ENCODE results near the gene ZNF860.
"Not testable (repeated sequence)": the region's sequence is repeated elsewhere in the genome, so short reads cannot be mapped to it uniquely, and the experiment has no call there.

The ZNF860 gene

DNA sequence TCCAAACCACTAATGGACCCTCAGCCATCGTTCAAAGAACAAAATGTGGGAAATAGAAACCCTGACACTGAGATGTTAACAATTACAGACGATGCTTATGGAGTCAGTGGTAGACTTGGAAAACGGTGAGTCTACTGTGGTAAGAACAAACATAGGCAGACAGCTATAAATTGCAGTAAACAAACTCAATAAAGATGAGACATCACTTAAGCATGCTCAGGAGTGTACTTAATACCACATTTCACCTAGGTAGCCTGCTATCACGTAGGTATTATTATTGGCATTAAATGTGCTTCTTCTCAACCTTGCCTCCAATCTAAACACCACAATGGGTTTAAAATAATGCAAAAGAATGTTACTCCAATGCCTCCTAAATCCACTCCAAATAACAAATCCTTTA lies 3.0 kb upstream of the ZNF860 start:
- Histone ChIP-seq H3K4me2 (no peak overlapping the region), H3K4me1 (peaks cover 8 to 14% (median 9%) of the 10 kb centered on the region in 10 experiments; a peak in 16 of 20 replicates), H3K36me3 (no peaks in the 10 kb centered on the region), H3K9ac (no peak overlapping the region), H3K27ac (no peak overlapping the region), H4K20me1 (peaks cover 0 to 4% (median 0%) of the 10 kb centered on the region in 11 experiments; a peak in 1 of 22 replicates), H3K4me3 (no peak overlapping the region), H3K9me3 (replicated peaks in 1 of 11) (no peaks in the 10 kb centered on the region), H3K27me3 (peaks cover 36 to 58% (median 49%) of the 10 kb centered on the region in 11 experiments)
- no peak for TF ChIP-seq Cebpa-rat (IDR thresholded peaks at IDR 0.05)

- no peak overlapping the region for H3K4me3 ChIP-seq
- H3K27ac ChIP-seq, result no peak overlapping the region
- H3K36me3 ChIP-seq, result no peaks in the 10 kb centered on the region
- no peak overlapping the region for H3K9ac ChIP-seq
- peaks cover 8 to 14% (median 9%) of the 10 kb centered on the region in 10 experiments; a peak in 16 of 20 replicates for H3K4me1 ChIP-seq
- peaks cover 0 to 4% (median 0%) of the 10 kb centered on the region in 11 experiments; a peak in 1 of 22 replicates for H4K20me1 ChIP-seq
- peaks cover 36 to 58% (median 49%) of the 10 kb centered on the region in 11 experiments for H3K27me3 ChIP-seq
- H3K4me2 ChIP-seq, result no peak overlapping the region
- H3K9me3 ChIP-seq (replicated peaks in 1 of 11), result no peaks in the 10 kb centered on the region
- TF ChIP-seq Cebpa-rat (IDR thresholded peaks at IDR 0.05), result no peak
These were observed 2.4 kb upstream of the ZNF860 start for GRCh38 chr3:31979001-31979697.

DNA sequence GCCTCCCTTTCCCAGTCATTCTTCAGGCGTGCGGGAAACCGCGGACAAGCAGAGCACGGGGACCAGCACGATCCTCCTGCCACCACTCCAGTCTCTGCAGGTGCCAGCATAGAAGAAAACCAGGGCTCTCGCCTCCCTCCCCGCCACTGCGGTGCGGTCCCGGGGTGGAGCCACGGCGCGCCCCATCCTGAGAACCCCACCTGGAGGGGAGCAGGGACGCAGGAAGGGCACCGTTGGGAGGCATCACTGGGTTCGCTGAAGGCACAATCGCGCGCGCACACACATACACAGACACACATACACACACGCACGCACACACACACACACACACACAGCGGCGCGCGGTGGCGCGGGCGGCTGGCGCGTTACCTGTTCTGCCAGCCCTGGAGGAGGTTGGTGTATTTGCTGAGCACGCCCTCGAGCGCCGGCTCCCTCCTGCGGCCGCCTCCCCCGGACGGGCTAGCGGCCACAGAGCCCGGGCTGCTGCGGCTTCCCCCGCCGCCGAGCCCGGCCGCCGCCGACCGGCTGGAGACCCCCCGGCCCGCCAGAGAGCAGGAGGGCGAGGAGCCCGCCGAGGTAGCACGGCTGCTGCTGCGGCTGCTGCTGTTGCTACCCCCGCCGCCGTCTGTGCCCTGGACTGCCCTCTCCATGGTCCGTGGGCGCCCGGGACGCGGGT lies 882 bp upstream of the ZNF860 start:
- no peaks in the 10 kb centered on the region for H3K9me3 ChIP-seq (replicated peaks in 1 of 11)
- peak overlapping the region; percentile 97 to 100 (median 99) for H3K4me2 ChIP-seq
- peaks cover 0 to 4% (median 0%) of the 10 kb centered on the region in 11 experiments; a peak in 1 of 22 replicates for H4K20me1 ChIP-seq
- H3K4me3 ChIP-seq, result peak overlapping the region; percentile 65 to 81 (median 74)
- TF ChIP-seq Cebpa-rat (IDR thresholded peaks at IDR 0.05), result no peak
- H3K9ac ChIP-seq, result peak overlapping the region; percentile 48 to 78 (median 70)
- peak overlapping the region in 5 of 11 experiments; percentile 17 to 38 (median 33); a peak in 8 of 22 replicates for H3K27ac ChIP-seq
- no peaks in the 10 kb centered on the region for H3K36me3 ChIP-seq
- H3K4me1 ChIP-seq, result peaks cover 9 to 19% (median 13%) of the 10 kb centered on the region in 10 experiments; a peak in 18 of 20 replicates
- peaks cover 36 to 58% (median 49%) of the 10 kb centered on the region in 11 experiments for H3K27me3 ChIP-seq

- H3K27ac ChIP-seq, result no peak overlapping the region
- peaks cover 9 to 21% (median 16%) of the 10 kb centered on the region in 11 experiments; a peak in 21 of 22 replicates for H3K9me3 ChIP-seq (replicated peaks in 1 of 11)
- H3K27me3 ChIP-seq, result peaks cover 25 to 40% (median 37%) of the 10 kb centered on the region in 11 experiments
- no peaks in the 10 kb centered on the region for H3K36me3 ChIP-seq
- H4K20me1 ChIP-seq, result peaks cover 0 to 4% (median 0%) of the 10 kb centered on the region in 11 experiments; a peak in 1 of 22 replicates
- peaks cover 9 to 26% (median 16%) of the 10 kb centered on the region in 10 experiments; a peak in 18 of 20 replicates for H3K4me1 ChIP-seq
- no peak overlapping the region for H3K4me3 ChIP-seq
- no peak overlapping the region for H3K4me2 ChIP-seq
- H3K9ac ChIP-seq, result no peak overlapping the region
- no peak for TF ChIP-seq Cebpa-rat (IDR thresholded peaks at IDR 0.05)
These were observed 2.8 kb downstream of the ZNF860 start for GRCh38 chr3:31984321-31984720.

- H3K4me3 ChIP-seq, result no peak overlapping the region
- TF ChIP-seq Cebpa-rat (IDR thresholded peaks at IDR 0.05), result no peak
- H3K9ac ChIP-seq, result no peak overlapping the region
- peak overlapping the region in 1 of 11 experiments; percentile 9; a peak in 1 of 22 replicates for H3K27ac ChIP-seq
- H3K27me3 ChIP-seq, result peaks cover 10 to 25% (median 22%) of the 10 kb centered on the region in 11 experiments; a peak in 21 of 22 replicates
- no peaks in the 10 kb centered on the region for H4K20me1 ChIP-seq
- peaks cover 24 to 36% (median 31%) of the 10 kb centered on the region in 11 experiments for H3K9me3 ChIP-seq (replicated peaks in 1 of 11)
- no peaks in the 10 kb centered on the region for H3K36me3 ChIP-seq
- peaks cover 0 to 19% (median 7%) of the 10 kb centered on the region in 10 experiments; a peak in 9 of 20 replicates for H3K4me1 ChIP-seq
- H3K4me2 ChIP-seq, result peak overlapping the region in 5 of 11 experiments; percentile 27 to 68 (median 55); a peak in 10 of 22 replicates
These were observed 4.3 kb downstream of the ZNF860 start for GRCh38 chr3:31985831-31986230.

DNA sequence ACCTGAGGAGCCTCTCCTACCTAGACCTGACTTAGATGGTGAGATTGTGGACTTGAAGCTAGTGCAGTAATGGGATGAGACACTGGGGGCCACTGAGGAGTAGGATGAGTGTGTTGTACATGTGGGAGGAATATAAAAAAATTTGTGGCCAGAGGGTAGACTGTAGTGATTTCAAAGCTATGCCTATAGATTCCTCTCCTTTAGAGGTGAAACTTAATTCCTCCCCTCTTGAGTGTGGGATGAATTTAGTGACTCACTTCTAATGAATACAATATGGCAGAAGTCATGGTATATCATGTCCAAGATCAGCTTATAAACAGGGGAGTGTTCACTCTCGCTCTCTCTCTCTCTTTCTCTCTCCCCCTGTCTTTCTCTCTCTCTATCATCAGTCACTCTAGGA lies 6.7 kb downstream of the ZNF860 start:
- TF ChIP-seq Cebpa-rat (IDR thresholded peaks at IDR 0.05), result no peak
- peaks cover 44 to 56% (median 53%) of the 10 kb centered on the region in 11 experiments for H3K9me3 ChIP-seq (replicated peaks in 1 of 11)
- H3K36me3 ChIP-seq, result no peaks in the 10 kb centered on the region

GRCh38 chr3:31992995-31993394 lies 11.4 kb downstream of the ZNF860 start:
- not testable (repeated sequence) for H4K20me1 ChIP-seq, H3K27ac ChIP-seq, H3K9ac ChIP-seq, H3K36me3 ChIP-seq, H3K4me2 ChIP-seq, H3K4me3 ChIP-seq, H3K4me1 ChIP-seq, H3K27me3 ChIP-seq
- H3K9me3 ChIP-seq (replicated peaks in 1 of 11), result peaks cover 57 to 76% (median 67%) of the 10 kb centered on the region in 11 experiments

More for the DNA sequence above, 6.7 kb downstream of the ZNF860 start:
- H4K20me1 ChIP-seq, result no peaks in the 10 kb centered on the region
- no peak overlapping the region for H3K4me3 ChIP-seq
- no peak overlapping the region for H3K9ac ChIP-seq
- H3K27ac ChIP-seq, result no peak overlapping the region
- H3K4me1 ChIP-seq, result peaks cover 0 to 19% (median 5%) of the 10 kb centered on the region in 10 experiments; a peak in 9 of 20 replicates
- no peak overlapping the region for H3K4me2 ChIP-seq
- peaks cover 0 to under 1% (median 0%) of the 10 kb centered on the region in 11 experiments; a peak in 2 of 22 replicates for H3K27me3 ChIP-seq

DNA sequence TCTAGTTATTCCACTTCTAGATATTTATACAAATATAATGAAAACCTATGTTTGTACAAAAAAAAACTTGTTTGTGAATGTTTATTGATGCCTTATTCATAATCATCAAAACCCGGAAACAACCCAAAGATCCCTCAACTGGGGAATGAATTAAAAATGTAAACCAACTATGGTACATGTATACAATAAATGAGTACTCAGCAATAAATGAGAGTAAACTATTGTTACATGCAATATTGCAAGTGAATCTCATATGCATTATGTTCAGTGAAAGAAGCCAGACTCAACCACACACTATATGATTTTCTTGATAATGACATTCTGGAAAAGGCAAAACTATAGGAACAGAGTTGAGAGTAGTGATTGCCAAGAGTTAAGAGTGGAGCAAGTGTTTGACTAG lies 12.3 kb downstream of the ZNF860 start:
- no peaks in the 10 kb centered on the region for H3K27me3 ChIP-seq
- no peaks in the 10 kb centered on the region for H4K20me1 ChIP-seq
- no peaks in the 10 kb centered on the region for H3K36me3 ChIP-seq
- no peak for TF ChIP-seq Cebpa-rat (IDR thresholded peaks at IDR 0.05)
- no peak overlapping the region for H3K9ac ChIP-seq
- H3K4me1 ChIP-seq, result no peaks in the 10 kb centered on the region
- H3K4me2 ChIP-seq, result no peak overlapping the region
- no peak overlapping the region for H3K4me3 ChIP-seq
- H3K27ac ChIP-seq, result no peak overlapping the region
- peaks cover 52 to 68% (median 59%) of the 10 kb centered on the region in 11 experiments for H3K9me3 ChIP-seq (replicated peaks in 1 of 11)

DNA sequence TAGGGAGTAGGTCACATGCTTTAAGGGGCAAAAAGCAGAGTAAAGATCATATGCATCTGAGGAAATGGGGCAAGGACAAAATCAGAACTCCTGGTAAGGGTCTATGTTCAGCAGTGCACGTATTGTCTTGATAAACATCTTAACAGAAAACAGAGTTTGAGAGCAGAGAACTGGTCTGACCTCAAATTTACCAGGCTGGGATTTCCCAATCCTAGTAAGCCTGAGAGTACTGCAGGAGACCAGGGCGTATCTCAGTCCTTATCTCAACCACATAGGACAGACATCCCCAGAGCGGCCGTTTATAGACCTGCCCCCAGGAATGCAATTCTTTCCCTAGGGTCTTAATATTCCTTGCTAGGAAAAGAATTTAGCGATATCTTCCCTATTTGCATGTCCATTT lies 13.5 kb downstream of the ZNF860 start:
- H3K4me1 ChIP-seq, H3K27ac ChIP-seq, H3K36me3 ChIP-seq, H3K4me2 ChIP-seq, H3K9ac ChIP-seq, H3K27me3 ChIP-seq, H3K4me3 ChIP-seq, H4K20me1 ChIP-seq: not testable (repeated sequence)
- H3K9me3 ChIP-seq (replicated peaks in 1 of 11), result peaks cover 41 to 56% (median 48%) of the 10 kb centered on the region in 11 experiments

Measured in BLaER1 treated with 17β-estradiol and CSF1 and Interleukin-3, amounts not matched to agents 10 nM and 100 nM (cell line).